ENCODE measurements around the gene NRG3.

The NRG3 gene

GRCh38 chr10:82212753-82213152 lies 337.8 kb downstream of the NRG3 start:
- H3K27ac Mint-ChIP-seq = no peak overlapping the region
- H3K4me3 Mint-ChIP-seq = no peak overlapping the region
- H3K4me1 Mint-ChIP-seq = peaks cover 12% of the 10 kb centered on the region
- H3K27me3 Mint-ChIP-seq (ENCODE audit: low read depth) = no peaks in the 10 kb centered on the region
- no peaks in the 10 kb centered on the region for H3K36me3 Mint-ChIP-seq (ENCODE audit: low read depth)
- no peaks in the 10 kb centered on the region for H3K9me3 Mint-ChIP-seq
- no peak for TF ChIP-seq CTCF (IDR thresholded peaks at IDR 0.05; ENCODE audit: unreplicated experiment in 3 of 3)

GRCh38 chr10:82213784-82214183 lies 338.8 kb downstream of the NRG3 start:
- no peaks in the 10 kb centered on the region for H3K36me3 Mint-ChIP-seq (ENCODE audit: low read depth)
- no peak overlapping the region for H3K4me3 Mint-ChIP-seq
- H3K27me3 Mint-ChIP-seq (ENCODE audit: low read depth) = no peaks in the 10 kb centered on the region

GRCh38 chr10:82221056-82221455 lies 346.1 kb downstream of the NRG3 start:
- H3K4me1 Mint-ChIP-seq = no peaks in the 10 kb centered on the region
- H3K27me3 Mint-ChIP-seq (ENCODE audit: low read depth) = no peaks in the 10 kb centered on the region
- H3K9me3 Mint-ChIP-seq = no peaks in the 10 kb centered on the region
- no peak overlapping the region for H3K4me3 Mint-ChIP-seq
- no peak for TF ChIP-seq CTCF (IDR thresholded peaks at IDR 0.05; ENCODE audit: unreplicated experiment in 3 of 3)
- H3K36me3 Mint-ChIP-seq (ENCODE audit: low read depth) = no peaks in the 10 kb centered on the region
- no peak overlapping the region for H3K27ac Mint-ChIP-seq

More at GRCh38 chr10:82213784-82214183, 338.8 kb downstream of the NRG3 start:
- Mint-ChIP-seq H3K27ac (no peak overlapping the region), H3K4me1 (peaks cover 12% of the 10 kb centered on the region), H3K9me3 (no peaks in the 10 kb centered on the region)
- no peak for TF ChIP-seq CTCF (IDR thresholded peaks at IDR 0.05; ENCODE audit: unreplicated experiment in 3 of 3)

GRCh38 chr10:82221601-82222149 lies 346.7 kb downstream of the NRG3 start:
- Mint-ChIP-seq H3K27me3 (ENCODE audit: low read depth) (no peaks in the 10 kb centered on the region), H3K4me3 (no peak overlapping the region), H3K36me3 (ENCODE audit: low read depth) (no peaks in the 10 kb centered on the region), H3K27ac (no peak overlapping the region), H3K9me3 (no peaks in the 10 kb centered on the region), H3K4me1 (no peaks in the 10 kb centered on the region)
- no peak for TF ChIP-seq CTCF (IDR thresholded peaks at IDR 0.05; ENCODE audit: unreplicated experiment in 3 of 3)

- no peaks in the 10 kb centered on the region for H3K9me3 Mint-ChIP-seq
- TF ChIP-seq CTCF (IDR thresholded peaks at IDR 0.05; ENCODE audit: unreplicated experiment in 3 of 3) = no peak
- no peak overlapping the region for H3K4me3 Mint-ChIP-seq
- H3K4me1 Mint-ChIP-seq = no peaks in the 10 kb centered on the region
- no peak overlapping the region for H3K27ac Mint-ChIP-seq
- no peaks in the 10 kb centered on the region for H3K27me3 Mint-ChIP-seq (ENCODE audit: low read depth)
- H3K36me3 Mint-ChIP-seq (ENCODE audit: low read depth) = no peaks in the 10 kb centered on the region
These were observed 353.7 kb downstream of the NRG3 start for GRCh38 chr10:82228701-82229100.

GRCh38 chr10:82234173-82234572 lies 359.2 kb downstream of the NRG3 start:
- no peaks in the 10 kb centered on the region for H3K4me1 Mint-ChIP-seq
- no peaks in the 10 kb centered on the region for H3K27me3 Mint-ChIP-seq (ENCODE audit: low read depth)
- no peaks in the 10 kb centered on the region for H3K36me3 Mint-ChIP-seq (ENCODE audit: low read depth)
- H3K4me3 Mint-ChIP-seq = no peak overlapping the region
- no peaks in the 10 kb centered on the region for H3K9me3 Mint-ChIP-seq
- TF ChIP-seq CTCF (IDR thresholded peaks at IDR 0.05; ENCODE audit: unreplicated experiment in 3 of 3) = no peak
- H3K27ac Mint-ChIP-seq = no peak overlapping the region
